K562 (cell line): ENCODE results near the gene EDEM2.

Experiments used
- CGGBP1 ChIP-seq: fragments of 250-450 bp; sonication (Bioruptor Pico); IDR thresholded peaks from 2 replicates; pipeline ENCODE4 v1.9.0; 2021; ENCODE audit warnings: mild to moderate bottlenecking
- FOXM1 ChIP-seq, 2 experiments: fragments of 450-650 bp in 1 of 2; sonication (generic) in 1 of 2; formaldehyde crosslinking in 1 of 2; IDR thresholded peaks; 2 replicates each; pipeline versions ENCODE4 v1.6.1 to v1.9.0; 2017 to 2022; ENCODE audit warnings: low read depth in 2 of 2, mild to moderate bottlenecking in 2 of 2, missing genetic modification reagents in 1 of 2, moderate library complexity in 1 of 2
- RB1 ChIP-seq: fragments of 450-650 bp; IDR thresholded peaks from 2 replicates; pipeline ENCODE4 v1.6.1; 2017; ENCODE audit warnings: low read depth, mild to moderate bottlenecking
- SIN3A ChIP-seq, 2 experiments: fragments of 150-350 bp in 1 of 2; IDR thresholded peaks; 2 replicates each; pipeline ENCODE4 v1.6.1; 2011 to 2016; ENCODE audit warnings: borderline replicate concordance in 2 of 2, low read depth in 2 of 2, low read length in 2 of 2, mild to moderate bottlenecking in 2 of 2, moderate library complexity in 2 of 2; ENCODE audit not compliant: control insufficient read depth in 1 of 2
- UBTF ChIP-seq, 2 experiments: IDR thresholded peaks; 2 replicates each; pipeline ENCODE4 v1.6.1; 2012; ENCODE audit warnings: improper control_type of control experiment in 2 of 2, low read depth in 2 of 2, low read length in 2 of 2, borderline replicate concordance in 1 of 2

GRCh38 chr20:35116258-35116657 is 30.9 kb downstream of the EDEM2 start:
- TF ChIP-seq SIN3A (IDR thresholded peaks at IDR 0.05; ENCODE audit: borderline replicate concordance in 2 of 2, control insufficient read depth in 1 of 2, low read depth in 2 of 2, low read length in 2 of 2) (no peak), FOXM1 (IDR thresholded peaks at IDR 0.05; ENCODE audit: low read depth) (no peak), FOXM1 (CRISPR knock-in tag; IDR thresholded peaks at IDR 0.05; ENCODE audit: low read depth) (no peak), UBTF (IDR thresholded peaks at IDR 0.05; ENCODE audit: borderline replicate concordance in 1 of 2, low read depth in 2 of 2, low read length in 2 of 2) (no peak), CGGBP1 (CRISPR knock-in tag) (no peak), RB1 (no peak)
